Fibroblast of pulmonary artery (primary cell): ENCODE measurements around the gene KRT79.

Experiments
- DNase-seq: peaks from one replicate; pipeline ENCODE4 v3.0.0-alpha.2; 2010; ENCODE audit warnings: low read depth
- H3K4me3 ChIP-seq: replicated peaks from 2 replicates; pipeline ENCODE4 v1.5.1; 2011; ENCODE audit warnings: low read depth, mild to moderate bottlenecking, control low read depth, low read length, moderate library complexity
- CTCF ChIP-seq: IDR thresholded peaks from 2 replicates; pipeline ENCODE4 v1.5.1; 2011; ENCODE audit warnings: mild to moderate bottlenecking, control low read depth, low read length, inconsistent platforms; ENCODE audit errors: missing control alignments

KRT79 gene

GRCh38 chr12:52788192-52788875, 45.8 kb downstream of the KRT79 start:
- no peak overlapping the region for H3K4me3 ChIP-seq
- no peak for TF ChIP-seq CTCF
- DNase-seq, result no peak

- DNase-seq, result no peak
- no peak for TF ChIP-seq CTCF
- no peak overlapping the region for H3K4me3 ChIP-seq
These were observed 46.6 kb downstream of the KRT79 start for GRCh38 chr12:52787324-52788191.

- no peak for TF ChIP-seq CTCF
- no peak for DNase-seq
- H3K4me3 ChIP-seq, result no peak overlapping the region
These were observed 49.2 kb downstream of the KRT79 start for GRCh38 chr12:52784909-52785308.

- H3K4me3 ChIP-seq, result no peak overlapping the region
- TF ChIP-seq CTCF, result no peak
- no peak for DNase-seq
These were observed 50.4 kb downstream of the KRT79 start for GRCh38 chr12:52783563-52784316.

- no peak for TF ChIP-seq CTCF
- H3K4me3 ChIP-seq, result no peak overlapping the region
- DNase-seq, result no peak
These were observed 51.6 kb downstream of the KRT79 start for GRCh38 chr12:52782502-52782901.

GRCh38 chr12:52781399-52782082, 52.6 kb downstream of the KRT79 start:
- H3K4me3 ChIP-seq, result no peak overlapping the region
- DNase-seq, result no peak
- no peak for TF ChIP-seq CTCF
